Right atrium auricular region (tissue), 2 donors: Measurements from ENCODE around the gene ISL2. TPM values are rescaled to one million over a fixed set of nuclear protein-coding genes. Genes with fewer than 3 reads are reported as not detected.

Experiments used
- DNase-seq: peaks from one replicate; pipeline ENCODE4 v3.0.0-alpha.2; 2019; ENCODE audit warnings: low spot score
- H3K27ac ChIP-seq, 2 donors: fragments of 200-600 bp; sonication (generic); 1 replicate in 1 of 2; 2 replicates in 1 of 2; pipeline ENCODE4 v1.5.1; 2016 to 2019
- H3K27me3 ChIP-seq, 2 donors: fragments of 200-600 bp; sonication (generic); one replicate each; pipeline versions ENCODE4 v1.5.1 to v1.6.0; 2017 to 2019
- H3K36me3 ChIP-seq: fragments of 200-600 bp; sonication (generic); one replicate; pipeline ENCODE4 v1.5.1; 2016
- H3K4me1 ChIP-seq, 2 donors: fragments of 200-600 bp; sonication (generic); one replicate each; pipeline versions ENCODE4 v1.5.1 to v1.6.0; 2017 to 2019
- H3K4me3 ChIP-seq, 2 donors: fragments of 200-600 bp; sonication (generic); 1 replicate in 1 of 2; 2 replicates in 1 of 2; pipeline ENCODE4 v1.5.1; 2017 to 2019; ENCODE audit warnings: mild to moderate bottlenecking in 1 of 2, moderate library complexity in 1 of 2
- H3K9me3 ChIP-seq, 2 donors: fragments of 200-600 bp; sonication (generic); one replicate each; pipeline ENCODE4 v1.5.1; 2019
- total RNA-seq, 2 donors: library from RNA; depleted of rRNA; stranded (reverse); fragments of >200 nt; gene quantifications; one replicate each; pipeline ENCODE4 v1.1.0, GENCODE V29; 2016
- TF ChIP-seq, protein P1 (sequence below), 2 donors: fragments of 200-600 bp; sonication (generic); IDR thresholded peaks; one replicate each; pipeline ENCODE4 v1.5.1; 2019; ENCODE audit warnings: antibody characterized with exemption in 2 of 2

Gene ISL2
- total RNA-seq, 2 donors from 2014 or later, result not detected

DNA sequence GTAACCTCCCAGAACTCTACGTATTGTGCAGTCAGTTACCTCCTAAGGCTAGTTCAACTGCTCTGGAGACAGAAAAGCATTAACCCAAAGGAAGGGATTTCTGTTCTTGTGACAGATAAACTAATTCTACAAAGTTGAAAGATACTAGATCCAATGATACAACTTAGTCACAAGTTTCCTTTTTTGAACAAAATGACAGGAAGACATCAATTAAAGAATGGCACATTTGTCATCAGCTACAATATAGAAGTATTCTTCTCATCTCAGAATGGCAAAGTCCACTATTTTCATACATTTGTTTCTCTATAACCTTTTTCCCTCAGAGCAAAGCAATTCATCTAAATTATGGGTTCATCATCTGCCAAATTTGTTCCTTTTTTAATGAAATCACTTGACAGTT is 43.7 kb downstream of the ISL2 start:
- no peak overlapping the region for H3K27ac ChIP-seq
- DNase-seq, result no peak
- no peak overlapping the region for H3K4me3 ChIP-seq
- TF ChIP-seq, protein P1, sequence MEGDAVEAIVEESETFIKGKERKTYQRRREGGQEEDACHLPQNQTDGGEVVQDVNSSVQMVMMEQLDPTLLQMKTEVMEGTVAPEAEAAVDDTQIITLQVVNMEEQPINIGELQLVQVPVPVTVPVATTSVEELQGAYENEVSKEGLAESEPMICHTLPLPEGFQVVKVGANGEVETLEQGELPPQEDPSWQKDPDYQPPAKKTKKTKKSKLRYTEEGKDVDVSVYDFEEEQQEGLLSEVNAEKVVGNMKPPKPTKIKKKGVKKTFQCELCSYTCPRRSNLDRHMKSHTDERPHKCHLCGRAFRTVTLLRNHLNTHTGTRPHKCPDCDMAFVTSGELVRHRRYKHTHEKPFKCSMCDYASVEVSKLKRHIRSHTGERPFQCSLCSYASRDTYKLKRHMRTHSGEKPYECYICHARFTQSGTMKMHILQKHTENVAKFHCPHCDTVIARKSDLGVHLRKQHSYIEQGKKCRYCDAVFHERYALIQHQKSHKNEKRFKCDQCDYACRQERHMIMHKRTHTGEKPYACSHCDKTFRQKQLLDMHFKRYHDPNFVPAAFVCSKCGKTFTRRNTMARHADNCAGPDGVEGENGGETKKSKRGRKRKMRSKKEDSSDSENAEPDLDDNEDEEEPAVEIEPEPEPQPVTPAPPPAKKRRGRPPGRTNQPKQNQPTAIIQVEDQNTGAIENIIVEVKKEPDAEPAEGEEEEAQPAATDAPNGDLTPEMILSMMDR (IDR thresholded peaks at IDR 0.05), result no peak
- peaks cover 11% of the 10 kb centered on the region for H3K36me3 ChIP-seq
- no peaks in the 10 kb centered on the region for H3K4me1 ChIP-seq
- H3K27me3 ChIP-seq, result no peaks in the 10 kb centered on the region
- H3K9me3 ChIP-seq, result no peaks in the 10 kb centered on the region

DNA sequence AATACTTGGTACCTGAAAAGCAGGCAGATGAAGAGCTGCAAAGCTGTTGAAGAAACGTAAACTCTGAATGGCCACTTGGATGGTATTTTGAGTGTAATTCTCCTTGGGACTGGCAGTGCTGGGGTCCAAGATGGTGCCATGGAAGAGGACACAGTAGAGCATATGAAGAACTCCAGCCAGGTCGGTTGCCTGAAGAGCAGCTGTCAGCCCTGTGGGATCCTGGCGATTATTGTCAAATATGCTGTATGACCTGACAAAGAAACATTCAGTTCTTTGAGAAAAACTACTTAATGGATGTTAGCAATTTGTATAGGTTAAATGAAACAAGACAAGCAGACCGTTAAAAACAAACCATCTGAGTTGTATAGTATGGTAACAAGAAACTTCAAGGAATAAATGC is 44.8 kb downstream of the ISL2 start:
- Histone ChIP-seq H3K36me3 (peaks cover 11% of the 10 kb centered on the region), H3K27ac (no peak overlapping the region), H3K4me1 (no peaks in the 10 kb centered on the region), H3K27me3 (no peaks in the 10 kb centered on the region), H3K9me3 (no peaks in the 10 kb centered on the region), H3K4me3 (no peak overlapping the region)
- DNase-seq, result no peak
- TF ChIP-seq, protein P1 (IDR thresholded peaks at IDR 0.05), result no peak

DNA sequence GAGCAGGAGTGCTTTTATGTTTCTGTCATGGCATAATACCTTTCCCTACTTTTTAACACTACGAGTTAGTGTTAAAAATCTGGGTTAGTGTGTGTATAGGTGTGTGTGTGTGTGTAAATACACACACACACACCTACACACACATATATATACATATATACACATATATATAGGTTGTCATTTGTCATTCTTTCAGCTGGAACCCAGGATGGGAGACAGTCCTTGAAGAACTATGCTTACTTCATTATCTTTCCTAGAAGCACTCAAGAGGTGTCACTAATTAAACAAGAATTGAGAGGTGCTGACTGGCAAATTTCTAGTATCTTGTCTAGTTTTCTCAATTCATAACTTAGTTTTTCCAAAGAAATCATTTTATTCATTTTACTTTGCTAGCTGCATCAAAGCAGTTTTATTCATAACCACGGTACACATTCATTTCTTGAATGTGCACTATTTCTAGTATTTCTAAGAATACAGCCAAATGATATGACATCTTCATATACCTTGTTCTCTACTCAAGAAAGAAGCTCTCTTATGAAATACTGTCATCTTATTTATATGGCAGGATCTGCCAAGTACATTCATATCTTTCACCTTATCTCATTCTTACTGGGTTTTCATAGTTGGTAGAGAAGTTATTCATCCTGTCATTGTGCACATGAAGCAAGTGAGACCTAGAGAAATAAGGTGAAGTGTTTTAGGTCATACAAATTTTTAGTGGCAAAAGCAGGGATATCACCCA is 46.6 kb downstream of the ISL2 start:
- TF ChIP-seq, protein P1 (IDR thresholded peaks at IDR 0.05), result no peak
- no peaks in the 10 kb centered on the region for H3K9me3 ChIP-seq
- H3K4me3 ChIP-seq, result no peak overlapping the region

DNA sequence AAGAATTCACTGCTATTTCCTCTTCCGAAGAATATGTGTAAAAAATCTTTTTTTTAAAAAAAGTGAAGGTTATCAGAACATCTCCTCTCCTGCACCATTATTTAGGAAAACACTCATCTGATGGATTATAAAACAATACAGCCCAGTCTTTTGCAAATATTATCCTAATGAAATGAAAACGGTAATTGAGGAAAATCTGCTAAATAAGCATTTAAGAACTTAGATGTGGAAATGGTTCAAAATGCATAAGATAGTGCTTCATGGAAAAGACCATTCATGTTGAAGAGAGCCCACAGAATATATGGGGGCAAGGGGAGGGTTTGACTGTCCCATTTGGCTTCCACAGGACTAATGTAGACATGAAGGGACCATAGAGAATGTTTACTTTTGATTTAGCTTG is 47.8 kb downstream of the ISL2 start:
- Histone ChIP-seq H3K36me3 (peaks cover 11% of the 10 kb centered on the region), H3K4me3 (no peak overlapping the region), H3K4me1 (no peaks in the 10 kb centered on the region), H3K27ac (no peak overlapping the region), H3K9me3 (no peaks in the 10 kb centered on the region), H3K27me3 (no peaks in the 10 kb centered on the region)
- DNase-seq, result no peak
- TF ChIP-seq, protein P1 (IDR thresholded peaks at IDR 0.05), result no peak

More for the DNA sequence above, 46.6 kb downstream of the ISL2 start:
- Histone ChIP-seq H3K4me1 (no peaks in the 10 kb centered on the region), H3K27ac (no peak overlapping the region), H3K36me3 (peaks cover 11% of the 10 kb centered on the region), H3K27me3 (no peaks in the 10 kb centered on the region)
- no peak for DNase-seq

DNA sequence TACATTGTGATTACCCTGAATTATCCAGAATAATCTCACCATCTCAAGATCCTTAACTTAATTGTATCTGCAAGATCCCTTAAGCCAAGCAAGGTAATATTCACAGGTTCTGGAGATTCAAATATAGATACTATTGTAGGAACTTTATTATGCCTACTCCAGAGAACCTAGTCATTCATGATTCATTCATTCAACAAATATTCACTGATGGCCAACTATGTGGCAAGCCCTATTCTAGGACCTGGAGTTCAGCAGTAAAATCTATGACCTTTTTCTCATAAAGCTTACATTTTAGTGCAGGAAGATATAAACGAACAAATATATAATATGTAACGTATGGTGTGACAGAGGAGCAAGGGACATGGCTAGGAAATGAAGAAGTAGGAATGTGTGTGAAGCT is 49.6 kb downstream of the ISL2 start:
- Histone ChIP-seq H3K9me3 (no peaks in the 10 kb centered on the region), H3K4me3 (no peak overlapping the region), H3K4me1 (no peaks in the 10 kb centered on the region), H3K36me3 (peaks cover 3% of the 10 kb centered on the region), H3K27me3 (no peaks in the 10 kb centered on the region), H3K27ac (no peak overlapping the region)
- TF ChIP-seq, protein P1 (IDR thresholded peaks at IDR 0.05), result no peak
- DNase-seq, result no peak

DNA sequence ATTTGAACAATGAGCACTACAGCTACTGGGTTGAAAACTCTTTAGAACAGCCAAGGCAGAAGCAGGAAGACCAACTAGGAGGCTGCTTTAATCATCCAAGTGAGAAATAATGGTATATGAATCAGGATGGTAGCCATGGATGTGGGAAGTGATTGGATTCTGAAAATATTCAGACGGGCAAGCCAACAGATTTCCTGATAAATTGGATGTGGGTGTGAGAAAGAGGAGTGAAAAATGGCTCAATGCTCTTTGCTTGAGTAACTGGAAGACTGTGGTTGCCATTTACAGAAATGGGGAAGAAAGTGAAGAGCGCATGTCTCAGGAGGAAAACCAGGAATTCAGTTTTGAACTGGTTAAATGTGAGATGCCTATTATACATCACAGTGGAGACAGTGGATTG is 50.4 kb downstream of the ISL2 start:
- DNase-seq, result no peak
- Histone ChIP-seq H3K27ac (no peak overlapping the region), H3K4me1 (no peaks in the 10 kb centered on the region), H3K9me3 (no peaks in the 10 kb centered on the region), H3K27me3 (no peaks in the 10 kb centered on the region), H3K36me3 (no peaks in the 10 kb centered on the region), H3K4me3 (no peak overlapping the region)
- TF ChIP-seq, protein P1 (IDR thresholded peaks at IDR 0.05), result no peak
